ENCODE measurements around the gene BDH2. TPM values are rescaled to one million over a fixed set of nuclear protein-coding genes. Genes with fewer than 3 reads are reported as not detected.

Gene BDH2
- total RNA-seq (2014; rRNA removed; shearing (Covaris generic)): 35.2 and 44.6 TPM in 2 replicates

DNA sequence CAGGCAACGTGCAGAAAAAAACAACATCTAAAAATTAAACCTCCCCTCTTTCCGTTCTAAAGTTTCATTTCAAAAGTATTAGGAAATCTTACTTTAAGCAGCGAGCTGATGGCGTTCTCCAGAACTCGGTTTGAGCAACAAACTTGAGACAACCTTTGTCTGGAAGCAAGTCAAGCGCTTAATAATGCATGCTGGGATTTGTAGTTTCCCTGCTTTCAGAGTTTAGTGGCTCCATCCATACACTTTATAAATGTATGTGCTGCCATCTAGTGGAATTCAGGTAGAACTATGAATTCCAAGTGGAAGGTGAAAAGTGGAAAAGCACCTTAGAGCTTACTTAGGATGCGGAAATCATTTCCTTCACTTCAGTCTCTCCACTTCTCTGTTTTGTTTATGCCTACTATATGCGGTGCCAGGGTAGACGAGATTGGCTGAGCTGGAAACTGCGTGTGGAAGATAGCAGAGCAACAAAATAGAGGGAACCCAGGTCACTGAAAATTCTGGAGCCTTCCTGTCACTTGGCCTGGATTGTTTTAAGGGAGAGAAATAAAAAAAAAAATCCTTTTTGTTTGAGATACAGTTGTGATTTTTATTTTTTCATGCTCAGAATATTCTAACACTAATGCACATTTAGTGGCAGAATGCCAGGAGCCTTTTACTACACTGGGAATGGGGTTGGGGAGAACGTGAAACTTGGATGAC is at the start of gene BDH2:
TSS of gene BDH2 (minus strand) at position 144 of the 702 bp plus-strand sequence. CDS start 3,580 bp downstream, outside the sequence.
- peak; percentile 88 for DNase-seq (ENCODE audit: low read depth)

DNA sequence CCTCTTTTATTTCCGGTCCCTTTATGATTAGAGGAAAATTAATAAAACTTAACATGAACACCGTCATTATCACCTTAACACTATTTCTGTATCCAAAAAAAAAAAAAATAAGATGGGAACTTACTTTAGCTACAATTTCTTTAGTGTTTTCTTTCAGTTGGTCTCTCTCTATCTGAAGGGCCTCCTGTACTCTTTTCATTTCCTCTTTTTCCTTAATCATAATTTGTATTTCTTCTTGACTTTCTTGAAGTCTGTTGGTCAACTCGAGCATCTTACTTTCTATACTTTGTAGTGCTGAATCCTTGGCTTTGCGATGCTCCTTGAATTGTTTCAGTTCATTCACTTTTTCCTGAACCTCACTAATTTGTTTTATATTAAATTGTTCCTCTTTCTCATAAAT is 45.3 kb upstream of the BDH2 start:
- no peak for DNase-seq (ENCODE audit: low read depth)

DNA sequence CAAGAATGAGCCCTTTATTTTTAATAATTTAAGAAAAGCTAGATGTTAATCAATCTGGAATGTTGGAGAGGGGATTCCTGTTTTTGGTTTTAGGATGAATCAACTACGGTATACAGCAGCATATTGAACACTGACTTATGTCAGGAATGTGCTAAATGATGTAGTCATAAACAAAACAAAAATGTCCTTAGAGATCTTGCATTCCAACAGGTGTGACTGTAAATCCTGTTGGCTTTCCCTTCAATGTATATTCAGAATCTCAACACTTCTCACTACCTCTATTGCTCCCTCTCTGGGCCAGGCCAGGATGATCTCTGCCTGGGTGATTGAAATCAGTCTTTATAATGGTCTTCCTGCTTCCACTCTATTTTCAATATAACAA is 37.8 kb upstream of the BDH2 start:
- no peak for DNase-seq (ENCODE audit: low read depth)

DNA sequence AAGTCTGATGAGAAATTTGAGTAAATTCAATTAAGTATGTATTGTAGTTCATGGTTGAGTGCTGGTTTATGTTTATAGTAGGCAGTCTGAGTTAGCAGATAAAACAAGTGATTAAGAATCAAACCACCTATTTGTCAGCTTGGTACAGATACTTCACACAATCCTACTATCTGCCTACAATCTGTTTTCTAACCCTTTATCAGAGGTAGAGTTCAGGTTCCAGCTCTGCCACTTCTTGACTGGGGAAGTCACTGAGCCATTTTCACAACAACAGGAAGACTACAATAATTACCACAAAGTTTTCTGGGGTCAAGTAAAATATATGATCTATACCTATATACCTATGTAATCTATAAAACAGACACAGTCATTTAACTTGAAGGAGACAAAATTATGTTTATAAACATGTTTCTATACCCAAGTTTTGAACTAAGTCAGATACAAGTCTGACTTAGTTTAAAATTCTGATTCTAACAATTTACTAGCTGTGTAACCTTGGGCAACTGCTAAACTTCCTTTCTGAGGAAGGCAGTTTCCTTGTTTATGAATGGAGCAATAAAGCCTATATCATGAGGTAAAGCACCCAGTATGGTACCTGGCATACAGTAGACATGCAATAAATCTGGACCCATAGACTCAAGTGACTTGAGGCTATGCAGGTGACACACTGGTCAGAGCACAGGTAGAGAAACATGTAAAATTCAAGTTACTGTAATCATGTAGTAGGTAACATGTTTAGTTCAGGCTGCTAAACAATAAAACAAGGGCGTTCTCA is 37.2 kb upstream of the BDH2 start:
- no peak for DNase-seq (ENCODE audit: low read depth)

DNA sequence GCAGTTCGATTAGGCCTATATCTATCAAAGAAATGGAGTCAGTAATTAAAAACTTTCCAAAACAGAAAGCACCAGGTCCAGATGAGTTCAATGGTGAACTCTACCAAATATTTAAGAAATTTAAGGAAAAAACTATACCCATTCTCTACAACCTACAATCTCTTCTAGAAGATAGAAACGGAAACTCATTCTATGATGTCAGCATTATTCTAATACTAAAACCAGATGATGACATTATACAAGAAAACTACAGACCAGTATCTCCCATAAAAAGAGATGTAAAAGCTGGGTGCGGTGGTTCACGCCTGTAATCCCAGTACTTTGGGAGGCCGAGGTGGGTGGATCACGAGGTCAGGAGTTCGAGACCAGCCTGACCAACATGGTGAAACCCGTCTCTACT is 29.5 kb upstream of the BDH2 start:
- no peak for DNase-seq (ENCODE audit: low read depth)

DNA sequence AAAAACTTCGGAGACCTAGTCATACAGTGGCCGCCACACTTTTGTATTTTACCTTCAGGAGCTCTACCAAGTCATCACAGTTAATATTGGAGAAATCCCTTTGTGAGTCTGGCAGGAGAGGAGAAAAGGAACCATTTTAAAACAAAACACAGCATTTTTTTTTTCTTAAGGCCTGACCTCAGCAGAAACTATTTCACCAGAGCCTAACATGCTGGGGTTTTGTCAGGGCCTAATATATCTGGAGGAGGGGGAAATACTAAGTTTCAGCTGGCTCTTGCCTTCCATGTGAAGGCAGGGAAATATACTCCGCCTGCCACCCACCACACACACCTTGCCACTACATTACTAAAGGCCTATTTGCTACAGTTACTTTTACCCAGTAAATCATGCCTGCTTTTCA is 26.5 kb upstream of the BDH2 start:
- DNase-seq (ENCODE audit: low read depth): no peak

DNA sequence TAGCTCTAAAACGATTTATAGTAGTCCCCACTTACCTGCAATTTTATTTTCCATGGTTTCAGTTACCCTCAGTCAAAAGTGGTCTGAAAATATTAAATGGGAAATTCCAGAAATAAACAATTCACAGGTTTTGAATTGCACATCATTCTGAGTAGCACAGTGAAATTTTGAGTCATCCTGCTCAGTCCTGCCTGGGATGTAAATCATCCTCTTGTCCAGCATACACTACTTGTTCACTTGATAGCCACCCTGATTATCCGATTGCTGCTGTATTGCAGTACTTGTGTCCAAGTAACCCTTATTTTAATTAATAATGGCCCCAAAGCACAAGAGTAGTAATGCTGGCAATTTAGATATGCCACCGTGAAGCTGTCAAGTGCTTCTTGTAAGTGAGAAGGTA is 23.5 kb upstream of the BDH2 start:
- DNase-seq (ENCODE audit: low read depth): no peak

DNA sequence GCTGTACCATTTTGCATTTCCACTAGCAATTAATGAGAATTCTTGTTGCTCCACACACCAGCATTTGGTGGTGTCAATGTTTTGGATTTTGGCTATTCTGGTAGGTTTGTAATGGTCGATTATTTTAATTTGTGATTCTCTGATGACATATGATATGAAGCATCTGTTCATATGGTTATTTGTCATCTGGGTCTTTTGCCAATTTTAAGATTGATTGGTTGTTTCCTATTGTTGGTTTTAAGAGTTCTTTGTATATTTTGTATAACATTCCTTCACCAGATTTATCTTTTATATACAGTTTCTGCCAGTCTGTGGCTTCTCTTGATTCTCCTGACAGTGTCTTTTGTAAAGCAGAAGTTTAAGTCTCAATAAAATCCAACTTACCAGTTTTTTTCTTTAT is 18.5 kb upstream of the BDH2 start:
- no peak for DNase-seq (ENCODE audit: low read depth)

DNA sequence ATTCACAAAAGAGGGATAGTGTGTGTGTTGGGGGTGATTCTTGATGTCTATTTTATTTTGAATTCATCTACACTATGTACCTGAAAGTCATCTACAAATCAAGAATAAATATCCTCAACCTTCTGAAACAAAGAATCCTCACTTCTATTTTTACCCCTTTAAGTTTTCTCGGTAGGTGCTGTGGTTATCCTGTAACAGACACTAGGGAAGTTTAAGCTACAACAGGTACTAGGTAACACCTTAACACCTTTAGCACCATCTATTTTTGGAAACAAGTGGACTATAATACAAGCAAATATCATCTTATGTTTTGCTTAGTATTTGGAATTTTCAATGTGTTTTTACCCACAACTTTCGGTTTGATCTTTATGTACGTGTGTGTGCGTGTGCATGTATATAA is 12.0 kb upstream of the BDH2 start:
- no peak for DNase-seq (ENCODE audit: low read depth)

DNA sequence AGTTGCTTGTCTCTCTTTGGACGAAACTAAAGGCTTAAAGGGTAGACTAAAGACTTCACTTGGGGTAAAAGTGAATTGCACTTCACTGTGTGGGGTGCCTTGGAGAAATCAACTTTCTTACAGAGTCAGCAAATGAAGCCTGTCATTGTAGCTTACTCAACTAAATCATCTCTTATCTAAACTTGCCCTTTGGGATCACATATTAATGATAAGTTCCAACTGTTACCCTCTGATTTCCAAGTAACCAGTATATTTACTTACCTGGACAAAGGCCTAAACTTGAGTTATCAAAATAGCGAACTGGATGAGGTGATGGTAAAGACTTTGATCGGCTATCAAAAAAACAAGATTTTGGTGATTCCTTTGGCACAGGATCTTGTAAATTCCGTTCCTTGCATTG is 8.9 kb upstream of the BDH2 start:
- DNase-seq (ENCODE audit: low read depth): no peak

DNA sequence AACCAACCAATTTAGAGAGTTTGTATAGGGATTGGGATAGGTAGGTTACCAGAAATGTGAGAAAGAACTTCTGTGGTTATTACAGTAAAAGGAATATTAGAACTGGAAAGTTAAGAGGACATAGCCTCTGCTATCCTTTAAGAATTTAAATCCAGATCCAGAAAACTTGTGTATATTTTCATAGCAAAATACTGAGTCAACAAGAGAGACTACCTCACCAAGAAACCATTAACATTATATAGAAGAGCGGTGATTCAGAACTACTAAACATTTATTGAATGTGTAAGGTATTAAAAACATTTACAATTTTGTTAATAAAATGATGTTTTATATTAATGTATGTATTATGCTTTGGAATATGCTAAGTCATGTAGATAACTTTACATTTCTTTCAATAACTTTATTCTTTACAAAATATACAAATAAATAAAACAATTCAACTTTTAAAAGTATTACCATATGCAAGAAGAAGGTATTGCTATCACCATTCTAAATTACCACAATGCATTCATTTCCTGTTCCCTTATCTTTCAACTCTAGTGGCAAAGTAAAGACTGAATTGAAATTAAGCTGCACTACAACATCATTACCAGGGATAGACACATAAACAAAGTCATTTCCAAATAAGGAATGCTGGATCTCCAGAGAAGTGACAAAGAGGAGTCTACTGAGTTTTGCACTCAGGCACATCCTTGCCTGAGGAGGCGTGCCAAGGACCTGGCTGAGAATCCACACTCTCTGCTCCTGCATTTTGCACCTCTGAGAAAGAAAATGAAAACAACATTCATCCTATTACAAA is 6.1 kb upstream of the BDH2 start:
- DNase-seq (ENCODE audit: low read depth): no peak

DNA sequence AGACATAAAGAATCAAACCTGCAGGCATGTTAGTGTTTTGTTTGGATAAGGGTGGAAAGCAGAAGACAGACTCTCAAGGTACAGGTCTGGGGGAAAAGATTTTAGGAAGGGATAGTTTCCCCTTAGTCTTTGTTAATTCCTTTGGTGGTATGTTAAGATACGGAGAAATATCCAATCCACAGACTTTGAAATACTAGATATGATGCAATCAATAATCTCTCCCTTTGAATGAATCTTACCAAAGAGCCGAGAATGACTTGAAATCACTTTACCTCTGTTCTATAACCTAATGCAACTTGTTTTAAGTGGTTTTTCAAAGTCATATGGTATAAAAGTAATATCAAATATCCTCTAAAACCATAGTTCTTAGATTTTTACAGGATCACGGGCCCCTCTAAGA is 5.3 kb upstream of the BDH2 start:
- DNase-seq (ENCODE audit: low read depth): no peak

DNA sequence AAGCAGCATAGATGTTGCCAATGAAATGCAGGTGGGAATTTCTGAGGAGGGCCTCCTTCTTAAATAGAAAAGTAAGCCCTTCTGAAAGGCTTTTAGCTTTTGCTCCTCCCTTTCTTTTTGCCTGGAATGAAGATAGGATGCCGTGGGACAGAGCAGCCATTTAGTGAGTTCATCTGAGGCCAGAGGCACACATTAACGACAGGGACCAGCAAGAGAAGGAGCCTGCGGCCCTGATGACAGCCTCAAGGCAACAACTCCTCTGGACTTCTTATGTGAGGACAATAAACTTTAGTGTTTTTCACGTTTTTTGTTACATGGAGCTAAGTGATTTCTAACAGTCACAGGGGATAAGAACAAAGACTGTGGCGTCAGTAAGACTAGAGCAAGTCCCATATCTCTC is 1.1 kb upstream of the BDH2 start:
- no peak for DNase-seq (ENCODE audit: low read depth)

DNA sequence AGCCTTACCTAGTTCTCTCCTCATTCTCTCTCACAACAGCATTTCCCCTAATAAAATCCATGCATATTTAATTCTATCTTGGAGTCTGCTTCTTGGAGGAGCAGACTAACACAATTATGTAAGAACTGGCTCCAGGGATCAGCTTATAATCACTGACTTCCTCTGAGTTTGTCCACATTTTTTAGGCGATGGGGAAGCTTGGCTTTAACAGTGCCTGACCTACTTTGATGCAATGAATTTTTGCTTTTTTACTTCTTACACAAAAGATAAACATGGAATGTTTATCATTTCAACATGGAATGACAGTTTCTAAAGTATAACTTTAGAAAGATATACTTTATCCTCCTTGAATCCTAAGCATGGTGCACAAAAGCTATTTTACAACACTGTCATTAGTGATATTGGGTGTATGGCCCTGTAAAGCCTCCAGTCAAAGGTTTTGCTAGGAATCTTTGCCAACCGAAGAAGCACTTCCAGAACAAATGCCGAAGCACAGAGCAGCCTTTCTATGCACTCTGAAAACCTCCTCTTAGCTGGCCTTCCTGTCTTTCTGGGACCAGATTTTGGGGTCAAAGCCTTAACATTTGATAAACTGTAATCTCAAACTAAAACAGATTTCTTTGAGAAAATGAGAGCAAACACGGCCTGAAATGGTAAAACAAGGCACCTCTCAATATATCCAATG is 736 bp downstream of the BDH2 start:
- DNase-seq (ENCODE audit: low read depth): no peak

DNA sequence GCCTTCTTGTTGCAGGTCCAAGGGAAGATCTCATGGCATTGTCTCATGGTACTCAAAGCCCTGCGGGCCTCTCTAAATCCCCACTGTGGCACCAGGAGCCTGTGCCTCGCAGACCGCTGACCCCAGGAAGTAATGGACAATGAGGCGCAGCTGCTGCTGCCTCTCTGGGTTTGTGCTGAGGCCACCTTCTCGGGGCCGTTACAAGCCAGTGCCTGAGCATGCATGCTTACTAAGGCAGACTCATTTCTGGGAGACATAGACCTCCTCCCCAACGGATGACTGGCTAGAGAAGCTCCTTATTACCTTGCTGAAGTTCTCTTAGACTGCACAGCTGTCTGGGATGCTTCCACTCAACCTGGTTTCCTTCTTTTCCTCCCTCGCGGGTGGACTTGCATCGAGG is 1.3 kb downstream of the BDH2 start:
- DNase-seq (ENCODE audit: low read depth): no peak

DNA sequence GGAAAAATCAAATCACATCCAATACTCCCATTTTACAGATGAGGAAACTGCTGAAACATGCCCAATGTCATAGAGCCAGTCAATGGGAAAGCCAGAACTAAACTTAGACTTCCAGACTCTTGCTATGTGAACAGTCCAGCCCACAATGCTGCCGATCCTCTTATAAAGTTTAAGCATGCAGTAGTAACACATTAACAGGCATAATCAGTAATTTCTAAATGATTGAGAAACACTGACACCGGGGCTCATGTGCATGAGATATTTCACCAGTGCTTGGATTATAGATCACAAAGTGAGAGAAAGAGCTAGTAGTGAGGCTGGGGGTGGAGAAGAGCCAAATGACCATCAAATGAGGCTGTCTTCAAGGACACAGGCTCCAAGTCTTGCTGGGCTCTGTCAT is 2.5 kb downstream of the BDH2 start:
- no peak for DNase-seq (ENCODE audit: low read depth)

DNA sequence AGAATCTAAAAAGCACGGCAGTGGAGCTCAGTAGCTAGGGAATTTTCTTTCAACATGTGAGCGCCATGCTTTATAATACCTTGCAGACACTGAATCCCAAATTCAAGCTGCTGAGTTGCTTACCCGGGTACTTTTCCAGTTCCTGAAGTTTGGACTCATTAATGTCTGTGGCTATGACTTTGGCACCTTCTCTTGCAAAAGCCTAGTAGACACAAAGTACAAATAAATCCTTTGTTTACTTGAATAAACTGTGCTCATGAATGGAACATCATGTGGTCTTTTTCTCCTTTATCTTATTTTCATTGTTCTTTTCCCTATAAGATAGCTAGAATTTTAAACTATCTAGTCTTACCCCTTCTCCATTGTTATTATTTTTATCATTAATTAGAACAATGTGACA is 4.6 kb downstream of the BDH2 start:
- DNase-seq (ENCODE audit: low read depth): no peak

DNA sequence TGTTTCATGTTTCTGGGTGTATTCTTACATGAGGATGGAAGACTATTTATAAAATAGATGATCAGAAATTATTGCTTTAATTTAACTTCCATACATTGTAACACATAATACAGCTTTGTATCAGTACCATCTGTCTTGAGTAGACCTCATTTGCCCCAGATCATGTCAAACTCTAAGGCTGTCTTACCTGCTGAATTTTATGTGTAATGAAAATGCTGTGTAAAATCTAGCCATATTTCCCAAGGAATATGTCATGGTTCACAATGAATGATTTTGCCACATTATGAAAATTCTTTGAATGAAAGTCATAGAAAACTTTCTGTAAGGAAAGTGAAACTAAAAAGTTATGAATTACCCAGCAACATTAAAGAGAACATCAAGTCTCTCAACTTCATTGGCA is 7.4 kb downstream of the BDH2 start:
- no peak for DNase-seq (ENCODE audit: low read depth)

DNA sequence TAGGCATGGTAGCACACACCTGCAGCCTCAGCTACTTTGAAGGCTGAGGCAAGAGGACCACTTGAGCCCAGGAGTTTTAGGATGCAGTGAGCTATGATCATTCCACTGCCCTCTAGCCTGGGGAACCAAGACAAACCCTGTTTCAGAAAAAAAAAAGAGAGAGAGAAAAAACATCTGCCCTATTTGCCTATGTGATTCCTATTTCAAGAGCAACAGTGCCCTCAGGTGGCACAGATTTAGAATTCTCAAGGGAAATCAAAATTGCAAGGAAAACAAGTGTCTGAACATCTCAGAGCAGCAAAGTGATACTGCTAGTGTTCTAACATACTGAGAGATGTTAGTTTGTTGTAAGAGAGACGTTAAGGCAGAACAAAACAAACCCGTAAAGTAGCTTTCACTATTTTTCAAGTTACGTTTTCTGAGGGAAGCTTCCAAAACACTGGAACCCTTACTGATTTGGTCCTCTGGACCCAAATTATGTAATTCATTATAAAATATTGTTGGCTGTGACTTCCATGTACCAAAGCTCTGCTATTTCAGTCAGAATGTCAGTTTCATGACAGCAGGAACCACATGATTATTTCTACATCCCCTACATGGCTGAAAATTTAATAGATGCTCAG is 7.9 kb downstream of the BDH2 start:
- peak; percentile 61 for DNase-seq (ENCODE audit: low read depth)

DNA sequence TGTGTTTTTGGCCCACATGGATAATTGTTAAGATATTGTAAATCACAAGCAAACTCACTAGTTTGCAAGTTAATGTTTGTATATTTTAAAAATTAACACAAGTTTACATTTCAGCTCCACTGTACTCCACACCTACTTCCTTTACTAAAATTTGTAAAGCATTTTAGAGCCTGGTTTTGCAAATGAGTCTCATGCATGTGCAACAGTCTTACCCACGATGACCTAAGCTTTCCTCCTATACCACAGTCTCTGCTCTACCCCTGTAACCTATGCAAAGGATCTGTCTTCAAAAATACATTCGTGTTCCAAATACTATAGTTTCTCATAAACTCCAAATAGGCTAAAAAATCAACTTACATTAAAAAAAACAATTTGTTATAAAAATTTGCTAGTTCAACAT is 10.2 kb downstream of the BDH2 start:
- DNase-seq (ENCODE audit: low read depth): no peak

DNA sequence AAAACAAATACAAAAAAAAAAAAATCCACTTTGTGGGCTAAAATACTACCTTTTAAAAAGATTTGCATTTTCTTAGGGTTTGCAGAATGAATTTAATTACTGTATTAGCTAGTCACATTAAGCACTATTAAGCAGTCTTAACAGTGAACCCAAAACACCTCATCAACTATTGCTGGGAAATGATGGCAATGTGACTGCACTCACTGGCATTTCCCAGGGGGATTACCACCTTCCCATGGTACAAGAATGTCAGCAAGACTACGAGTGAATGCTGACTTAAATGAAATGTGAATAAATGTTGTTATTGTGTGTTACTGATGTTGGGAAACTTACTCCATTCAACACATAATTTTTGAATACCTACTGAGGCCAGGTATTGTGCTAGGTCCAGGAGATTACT is 13.1 kb downstream of the BDH2 start:
- DNase-seq (ENCODE audit: low read depth): no peak
